Activated CD4-positive, alpha-beta T cell treated with anti-CD3 and anti-CD28 coated beads, Interleukin-2, amount 50 U/mL, for 48 hours (primary cell): ENCODE measurements around the gene B9D1.
A peak's percentile ranks its signal among the peaks of the same experiment; 100 is the strongest.

Experiments
- DNase-seq, 2 experiments: peaks; one replicate each; pipeline ENCODE4 v3.0.0-alpha.2; 2020

B9D1 gene

DNA sequence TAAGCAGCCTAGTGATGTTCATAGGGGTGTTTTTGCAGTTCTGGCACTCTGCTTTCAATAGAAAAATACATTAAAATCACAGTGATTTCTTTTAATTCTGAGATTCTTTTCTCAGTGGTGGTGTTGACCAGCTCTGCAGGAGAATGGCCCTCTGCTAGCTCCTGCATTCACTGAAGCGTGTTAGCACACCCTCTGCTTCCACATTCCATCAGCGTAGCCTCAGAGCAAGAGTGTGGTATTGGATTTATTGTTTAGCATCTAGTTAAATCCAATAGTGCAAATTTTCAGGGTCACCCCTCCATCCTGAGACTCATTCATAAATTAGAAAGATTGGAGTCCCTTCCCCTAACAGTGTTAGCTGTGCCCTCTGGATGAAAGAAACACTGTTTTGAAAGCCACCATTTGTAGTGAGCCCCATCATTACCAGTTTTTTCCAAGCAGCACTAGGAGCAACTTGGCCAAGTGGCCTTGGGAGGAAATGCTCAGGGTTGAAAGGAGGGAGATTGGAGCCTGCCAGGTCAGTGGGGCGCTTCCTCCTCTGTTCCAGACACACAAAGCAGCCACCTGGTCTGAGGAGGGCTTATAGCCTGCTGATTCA lies 45.7 kb downstream of the B9D1 start:
- DNase-seq: no peak

DNA sequence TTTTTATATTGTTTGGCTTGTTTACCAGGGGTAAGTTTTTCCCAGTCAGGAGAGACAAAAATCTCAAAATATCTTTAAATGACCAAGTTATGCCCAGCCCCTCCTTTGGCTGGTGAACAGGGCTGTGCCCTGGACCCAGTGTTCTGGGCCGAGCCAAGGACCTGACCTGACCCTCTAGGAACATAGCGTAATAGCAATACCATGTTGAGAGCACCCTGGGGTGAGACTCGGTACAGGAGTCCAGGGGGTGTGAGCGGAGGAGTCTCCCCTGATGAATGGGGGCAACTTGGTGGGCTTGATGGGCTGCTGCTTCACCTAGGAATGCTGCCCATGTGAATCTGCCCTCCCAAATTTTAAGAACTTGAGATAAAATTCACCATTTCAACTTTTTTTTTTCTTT lies 47.4 kb downstream of the B9D1 start:
- no peak for DNase-seq

GRCh38 chr17:19313746-19314651 lies 48.5 kb downstream of the B9D1 start:
- no peak for DNase-seq

- DNase-seq: no peak
Observed at GRCh38 chr17:19313066-19313745, 49.3 kb downstream of the B9D1 start.

- DNase-seq: no peak
Observed at GRCh38 chr17:19312406-19312805, 50.1 kb downstream of the B9D1 start.

DNA sequence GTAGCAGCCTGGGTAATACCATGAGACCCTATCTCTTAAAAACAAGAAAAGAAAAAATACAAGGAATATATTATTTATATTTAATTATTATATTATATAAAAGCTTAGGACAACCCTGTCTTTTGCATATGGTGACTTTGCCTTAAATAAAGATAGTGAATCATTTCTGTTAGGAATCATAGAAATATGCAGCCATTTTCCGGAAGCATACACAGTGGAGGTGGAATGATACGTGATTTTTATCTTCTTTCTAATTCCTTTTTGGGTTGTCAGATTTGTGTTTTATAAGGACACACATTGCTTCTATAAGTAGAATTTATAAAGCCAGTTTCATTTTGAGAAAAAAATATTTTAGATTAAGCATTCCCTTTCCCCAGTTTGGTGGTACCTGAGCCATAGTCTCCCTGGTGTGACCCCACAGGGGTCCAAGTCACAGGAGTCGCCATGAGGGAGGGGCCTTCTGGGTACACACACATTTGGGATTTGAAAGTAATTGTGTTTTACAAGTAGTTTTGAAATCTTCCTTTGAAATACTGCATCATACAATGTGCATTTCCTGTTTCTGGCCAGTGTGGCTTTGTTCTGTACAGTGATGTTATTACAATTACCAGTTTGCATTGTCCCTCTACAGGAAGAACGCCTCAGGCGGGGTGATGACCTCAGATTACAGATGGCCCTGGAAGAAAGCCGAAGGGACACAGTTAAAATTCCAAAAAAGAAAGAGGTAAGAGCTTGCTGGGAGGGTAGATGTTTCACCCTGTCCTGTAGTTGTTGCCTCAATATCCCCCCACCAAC lies 50.9 kb downstream of the B9D1 start:
- no peak for DNase-seq

DNA sequence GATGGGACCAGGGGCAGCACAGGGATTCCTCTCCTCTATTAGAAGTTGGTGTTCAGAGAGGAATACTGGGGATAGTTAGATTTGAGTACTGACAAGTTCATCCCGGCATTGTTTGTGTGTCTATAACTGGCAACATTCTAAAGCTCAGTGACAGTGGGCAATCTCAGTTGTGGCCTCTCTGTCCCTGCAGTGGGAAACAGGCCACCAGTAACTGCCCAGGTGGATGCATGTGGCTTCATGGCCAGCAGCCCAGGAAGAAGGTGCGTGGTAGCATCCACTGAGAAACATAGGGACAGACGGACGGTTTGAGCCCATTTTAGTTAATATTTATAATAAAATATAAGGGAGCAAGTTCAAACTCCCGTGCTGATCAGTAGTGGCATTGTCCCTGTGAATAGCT lies 51.5 kb downstream of the B9D1 start:
- no peak for DNase-seq

DNA sequence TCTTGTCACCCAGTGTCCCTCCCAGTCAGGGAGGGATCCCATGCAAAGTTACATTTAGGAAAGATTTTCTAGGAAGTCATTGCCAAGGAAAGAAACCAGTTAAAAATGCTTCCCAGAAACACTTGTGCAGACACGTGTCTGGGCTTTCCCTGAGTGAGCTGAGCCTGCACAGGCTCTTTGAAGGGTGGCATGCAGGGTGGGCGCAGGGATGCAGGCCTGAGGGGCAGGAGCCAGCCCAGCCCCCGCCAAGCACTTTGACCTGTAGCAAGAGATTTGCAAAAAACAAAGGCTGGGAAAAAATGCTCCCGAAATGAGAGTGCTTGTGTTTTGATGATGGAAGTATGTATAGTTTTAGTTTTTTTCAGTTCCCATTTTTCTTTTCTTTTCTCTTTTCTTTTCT lies 52.4 kb downstream of the B9D1 start:
- DNase-seq: no peak

GRCh38 chr17:19309701-19310100 lies 52.8 kb downstream of the B9D1 start:
- DNase-seq: no peak

DNA sequence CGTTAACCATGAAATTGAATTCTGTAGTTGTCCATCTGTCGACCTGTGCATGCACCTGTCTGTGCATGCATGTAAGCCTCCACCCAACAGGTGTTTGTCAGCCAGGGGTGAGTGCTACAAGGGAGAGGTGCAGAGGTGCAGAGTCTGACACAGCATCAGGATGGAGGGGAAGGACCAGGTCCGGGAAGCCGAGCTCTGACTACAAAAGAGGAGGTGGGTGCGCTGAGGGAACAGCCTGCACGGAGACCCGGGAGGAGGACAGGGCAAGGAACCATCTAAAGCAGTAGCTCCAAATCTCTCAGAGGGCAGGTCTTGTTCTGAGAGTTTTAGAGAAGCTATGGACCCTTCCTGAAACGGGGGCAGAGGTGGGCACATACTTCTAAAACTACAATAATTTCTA lies 54.1 kb downstream of the B9D1 start:
- no peak for DNase-seq

GRCh38 chr17:19307521-19307920 lies 55.0 kb downstream of the B9D1 start:
- DNase-seq: no peak

DNA sequence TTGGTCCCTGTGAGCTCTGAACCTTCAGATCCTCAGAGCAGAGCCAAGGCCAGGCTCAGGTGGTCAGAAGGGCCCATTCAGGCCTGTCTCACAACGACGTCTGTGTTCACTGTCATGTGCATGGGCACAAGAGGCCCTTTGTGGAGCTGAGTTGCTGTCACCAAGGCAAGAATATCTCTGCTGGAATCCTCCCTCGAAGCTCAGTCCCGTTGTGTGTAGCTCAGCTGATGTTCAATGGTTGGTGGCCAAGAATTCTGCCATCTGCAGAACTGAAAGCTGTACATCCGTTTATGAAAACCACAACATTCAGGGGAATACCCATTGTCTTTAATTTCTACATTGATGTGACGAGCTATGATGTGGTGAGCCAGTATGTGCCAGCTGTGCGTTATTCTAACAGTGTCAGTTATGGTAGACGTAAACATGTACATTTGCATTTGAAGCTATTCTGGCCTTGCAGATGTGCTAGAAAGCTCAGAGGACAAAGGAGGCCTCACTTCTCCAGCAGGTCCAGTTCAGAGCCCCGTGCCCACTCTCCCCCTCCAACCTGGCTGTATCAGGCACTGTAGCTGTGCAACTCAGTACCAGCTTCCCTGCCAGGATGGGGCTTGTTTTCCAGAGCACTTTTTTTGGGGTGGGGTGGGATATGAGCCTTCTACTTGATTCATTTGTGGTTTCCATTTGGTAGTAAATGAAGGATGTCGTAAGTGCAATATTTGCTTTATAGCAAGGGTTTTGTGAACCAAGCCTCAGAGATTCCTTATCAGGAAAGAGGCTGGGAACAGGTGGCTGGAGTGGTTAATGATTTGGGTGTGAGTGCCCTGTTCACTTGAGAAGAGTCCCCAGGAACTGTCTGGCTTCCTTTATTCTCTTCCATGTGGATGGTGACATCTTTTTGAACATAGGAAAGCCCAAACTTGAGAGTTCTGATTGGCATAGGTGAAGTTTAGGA lies 56.1 kb downstream of the B9D1 start:
- peak; percentile 19 to 22 for DNase-seq

DNA sequence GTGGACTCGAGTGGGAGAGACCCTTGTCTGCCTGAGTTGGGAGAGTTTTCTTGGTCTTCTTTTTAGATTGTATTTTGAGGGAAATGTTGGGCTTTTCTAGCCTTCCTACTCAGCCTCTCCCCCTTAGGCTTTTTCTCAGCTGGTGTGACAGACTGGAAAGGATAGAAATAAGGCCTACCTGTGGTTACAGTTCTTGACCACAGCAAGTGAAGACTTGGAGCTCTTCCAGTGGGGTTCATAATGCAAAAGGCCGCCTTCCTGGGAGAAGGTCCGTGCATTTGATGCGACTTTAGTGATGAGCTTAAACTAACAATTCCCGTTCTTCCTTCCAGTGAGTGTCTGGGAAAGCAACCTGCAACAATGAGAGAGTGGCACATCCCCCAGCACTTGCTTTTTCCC lies 56.8 kb downstream of the B9D1 start:
- DNase-seq: no peak

DNA sequence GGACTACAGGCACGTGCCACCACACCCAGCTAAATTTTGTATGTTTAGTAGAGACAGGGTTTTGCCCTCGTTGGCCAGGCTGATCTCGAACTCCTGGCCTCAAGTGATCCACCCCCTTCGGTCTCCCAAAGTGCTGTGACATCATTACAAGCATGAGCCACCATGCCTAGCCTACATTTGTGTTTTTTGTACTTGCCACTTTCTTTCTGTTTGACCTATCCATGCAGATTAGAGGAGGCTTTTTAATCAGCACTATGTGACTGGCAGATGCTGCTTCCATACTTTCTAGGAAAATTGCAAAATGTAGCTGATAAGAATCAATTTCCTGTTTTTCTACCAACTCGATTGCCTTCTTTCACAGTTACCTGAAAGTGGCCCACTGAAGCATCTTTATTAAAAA lies 57.3 kb downstream of the B9D1 start:
- no peak for DNase-seq

DNA sequence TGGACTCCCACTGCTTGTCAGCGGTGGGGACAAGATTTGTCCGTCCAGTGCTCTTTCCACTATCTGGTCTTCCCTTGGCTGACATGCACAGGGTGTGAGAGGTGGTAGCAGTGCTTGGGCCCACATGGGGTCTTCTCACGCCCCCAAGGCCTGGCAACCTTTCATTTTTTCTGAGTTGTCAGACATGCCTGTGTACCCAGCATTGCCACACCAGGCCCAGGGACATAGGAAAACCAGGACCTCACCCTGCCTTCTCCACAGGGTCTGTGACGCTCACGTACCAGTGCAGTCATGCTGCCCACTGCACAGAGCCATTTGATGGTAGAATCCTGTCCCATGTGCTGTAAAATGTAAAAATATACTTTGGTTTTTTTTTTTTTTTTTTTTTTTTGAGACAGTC lies 57.8 kb downstream of the B9D1 start:
- no peak for DNase-seq

- no peak for DNase-seq
Observed at GRCh38 chr17:19304209-19304608, 58.3 kb downstream of the B9D1 start.

DNA sequence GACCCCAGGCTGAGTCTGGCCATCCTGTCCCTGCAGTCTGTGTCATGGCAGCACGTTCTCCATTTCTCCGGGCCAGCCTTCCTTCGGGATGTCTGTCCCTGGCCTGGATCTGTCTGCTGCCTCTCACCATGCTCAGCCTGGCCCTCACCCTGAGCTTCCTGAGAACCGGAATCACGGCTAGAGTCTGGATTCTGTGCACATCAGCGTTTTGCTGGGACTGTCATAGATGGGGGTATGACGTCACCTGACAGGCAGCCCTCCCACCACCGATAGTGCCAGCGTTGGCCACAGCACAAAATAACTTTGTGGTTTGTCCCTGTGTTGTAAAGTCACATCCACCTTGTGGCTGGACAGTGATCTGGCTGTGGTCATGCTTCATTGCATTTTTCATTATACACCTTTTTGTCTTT lies 59.2 kb downstream of the B9D1 start:
- no peak for DNase-seq

- no peak for DNase-seq
Observed at GRCh38 chr17:19302791-19303331, 59.7 kb downstream of the B9D1 start.

DNA sequence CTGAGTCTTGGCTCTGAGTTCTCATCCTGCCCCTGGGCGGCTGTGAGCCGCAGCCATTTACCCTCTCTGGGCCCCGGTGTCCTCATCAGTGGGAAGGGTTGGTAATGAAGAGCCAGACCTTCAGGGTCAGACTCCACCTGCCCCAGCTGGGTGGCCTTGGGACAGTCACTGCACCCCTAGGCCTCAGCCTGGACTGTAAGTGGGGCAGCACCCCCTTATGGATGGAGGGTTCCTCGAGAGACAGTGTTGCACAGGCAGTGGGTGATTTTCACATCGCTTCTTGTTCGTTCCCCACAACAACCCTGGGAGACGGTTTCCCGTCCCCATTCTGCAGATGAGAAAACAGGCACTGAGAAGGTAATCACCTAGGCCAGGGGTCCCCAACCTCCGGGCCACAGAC lies 60.5 kb downstream of the B9D1 start:
- DNase-seq: no peak

DNA sequence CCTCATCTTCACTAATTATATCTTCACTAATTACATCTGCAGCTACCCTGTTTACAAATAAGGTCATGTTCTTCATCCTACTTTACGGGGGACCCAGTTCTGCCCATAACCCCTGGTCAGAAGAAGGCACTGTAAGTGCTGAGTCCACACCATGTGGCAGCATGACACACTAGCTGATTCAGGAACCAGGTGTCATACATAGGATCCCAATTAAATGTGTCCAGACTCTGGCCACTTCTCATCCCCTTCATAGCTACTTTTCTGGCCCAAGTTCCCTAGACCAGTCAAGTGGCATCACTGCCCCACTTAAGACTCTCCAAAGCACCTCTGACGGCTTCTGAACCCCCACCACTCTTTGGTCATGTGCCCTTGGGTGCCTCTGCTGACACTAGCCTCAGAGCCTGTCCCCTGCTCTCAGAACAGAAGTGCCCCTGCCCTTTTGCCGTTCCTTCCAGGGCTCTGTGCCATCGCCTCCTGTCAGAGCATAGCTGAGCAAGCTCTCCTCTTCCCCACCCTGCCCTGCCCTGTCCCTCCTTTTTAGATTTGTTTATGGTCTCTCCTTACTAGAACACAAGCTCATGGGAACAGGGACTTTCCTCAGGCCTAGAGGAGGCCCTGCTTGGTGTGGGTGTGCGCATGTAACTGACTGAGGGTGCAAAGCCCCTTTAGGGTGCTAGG lies 61.1 kb downstream of the B9D1 start:
- no peak for DNase-seq

DNA sequence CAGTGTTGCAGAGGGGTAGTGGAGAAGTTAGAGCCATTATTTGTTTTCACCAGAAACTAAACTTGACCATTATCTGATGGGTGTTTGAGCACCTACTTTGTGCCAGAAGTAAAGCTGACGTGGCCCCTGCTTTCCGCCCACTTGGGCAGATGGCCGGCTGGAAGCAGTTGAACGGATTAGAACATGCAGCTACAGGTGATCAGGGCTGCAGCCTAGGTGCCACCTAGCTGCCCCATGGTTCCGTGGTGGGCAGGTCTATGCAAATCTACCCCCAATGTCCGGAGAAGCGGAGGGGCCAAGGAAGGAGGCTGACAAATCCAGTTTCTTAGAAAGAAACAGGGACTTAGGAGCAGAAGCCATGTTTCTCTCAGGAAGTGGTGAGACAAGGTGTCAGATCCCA lies 62.7 kb downstream of the B9D1 start:
- no peak for DNase-seq
